ENCODE results near the gene GALNT13.

DNA sequence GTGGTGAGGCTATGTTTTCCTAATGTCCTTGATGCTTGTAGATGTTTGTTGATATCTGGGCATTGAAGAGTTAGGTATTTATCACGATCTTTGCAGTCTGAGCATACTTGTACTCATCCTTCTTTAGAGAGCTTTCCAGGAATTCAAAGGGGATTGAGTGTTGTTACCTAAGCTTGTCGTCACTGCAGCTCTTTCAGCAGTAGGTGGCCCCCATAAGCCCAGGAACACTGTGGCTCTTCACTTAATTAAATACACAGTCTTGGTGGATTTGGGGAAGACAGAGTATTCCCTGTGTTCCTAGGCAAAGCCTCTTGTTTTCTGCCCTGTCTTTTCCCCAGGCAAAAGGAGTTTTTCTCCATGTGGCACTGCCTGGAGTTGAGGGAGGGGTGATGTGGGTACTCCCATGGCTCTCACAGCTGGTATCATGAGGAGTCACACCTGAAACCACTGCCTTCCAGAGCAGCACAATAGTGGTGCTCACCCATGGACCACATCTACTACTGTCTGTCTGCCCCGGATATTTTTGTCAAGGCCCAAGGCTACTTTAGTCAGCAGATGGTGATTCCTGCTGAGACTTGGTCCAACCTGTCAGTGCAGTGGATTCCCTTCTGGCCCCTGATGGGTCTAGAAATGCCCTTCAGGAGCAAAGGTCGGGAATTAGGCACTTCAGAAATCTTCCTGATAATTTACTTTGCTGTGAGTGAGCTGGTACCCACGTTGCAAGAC lies 95.7 kb downstream of the GALNT13 start:
- TF ChIP-seq, protein P1, sequence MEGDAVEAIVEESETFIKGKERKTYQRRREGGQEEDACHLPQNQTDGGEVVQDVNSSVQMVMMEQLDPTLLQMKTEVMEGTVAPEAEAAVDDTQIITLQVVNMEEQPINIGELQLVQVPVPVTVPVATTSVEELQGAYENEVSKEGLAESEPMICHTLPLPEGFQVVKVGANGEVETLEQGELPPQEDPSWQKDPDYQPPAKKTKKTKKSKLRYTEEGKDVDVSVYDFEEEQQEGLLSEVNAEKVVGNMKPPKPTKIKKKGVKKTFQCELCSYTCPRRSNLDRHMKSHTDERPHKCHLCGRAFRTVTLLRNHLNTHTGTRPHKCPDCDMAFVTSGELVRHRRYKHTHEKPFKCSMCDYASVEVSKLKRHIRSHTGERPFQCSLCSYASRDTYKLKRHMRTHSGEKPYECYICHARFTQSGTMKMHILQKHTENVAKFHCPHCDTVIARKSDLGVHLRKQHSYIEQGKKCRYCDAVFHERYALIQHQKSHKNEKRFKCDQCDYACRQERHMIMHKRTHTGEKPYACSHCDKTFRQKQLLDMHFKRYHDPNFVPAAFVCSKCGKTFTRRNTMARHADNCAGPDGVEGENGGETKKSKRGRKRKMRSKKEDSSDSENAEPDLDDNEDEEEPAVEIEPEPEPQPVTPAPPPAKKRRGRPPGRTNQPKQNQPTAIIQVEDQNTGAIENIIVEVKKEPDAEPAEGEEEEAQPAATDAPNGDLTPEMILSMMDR (IDR thresholded peaks at IDR 0.05) = no peak
- TF ChIP-seq EZH2 (IDR thresholded peaks at IDR 0.05; ENCODE audit: borderline replicate concordance, insufficient read depth, low read depth, low read length, poor library complexity, severe bottlenecking) = no peak
